ENCODE data around the gene GP2. TPM values are rescaled to one million over a fixed set of nuclear protein-coding genes. Genes with fewer than 3 reads are reported as not detected.

GP2 gene
- polyA plus RNA-seq, 2 of the 4 experiments (the other 2 are of a cell fraction): not detected

GRCh38 chr16:20320592-20320991 is 6.7 kb downstream of the GP2 start:
- no peak for DNase-seq (ENCODE audit: low read depth in 1 of 2, low spot score in 1 of 2)
- no peak for ATAC-seq
- ChIA-PET CTCF (interaction anchor here (1.4 kb wide), 1 partner anchor 65 kb away, joined by 6 read pairs; no protein-coding TSS in a partner anchor), POLR2A (no interaction called here)
- no peak for FAIRE-seq
- no peaks in the 10 kb centered on the region for H3K4me1 ChIP-seq
- peak; percentile 38 for TF ChIP-seq MAFK (IDR thresholded peaks at IDR 0.05; ENCODE audit: partially characterized antibody)
- TF ChIP-seq EHMT2 (IDR thresholded peaks at IDR 0.05; ENCODE audit: low read depth): no peak
- H3K4me3 ChIP-seq: no peak overlapping the region
- H3K27ac ChIP-seq: no peak overlapping the region
- H3K9me3 ChIP-seq: no peaks in the 10 kb centered on the region; the same call in 2 of the 3 replicates
- no peak overlapping the region for H3K4me2 ChIP-seq

- no peak for ATAC-seq
- 0% methylated on average over 2 of the region's 2 CpGs for WGBS (ENCODE audit: missing lambda C conversion rate)
These were observed 7.1 kb downstream of the GP2 start for GRCh38 chr16:20320178-20320577.

GRCh38 chr16:20319406-20319805 is 7.9 kb downstream of the GP2 start:
- no peak for FAIRE-seq
- Histone ChIP-seq H3K27ac (no peak overlapping the region), H3K9me3 (no peaks in the 10 kb centered on the region; the same call in 2 of the 3 replicates), H3K4me3 (no peak overlapping the region), H3K4me2 (no peak overlapping the region), H3K4me1 (no peaks in the 10 kb centered on the region)
- ATAC-seq: no peak
- CTCF ChIA-PET: interaction anchor here (1.4 kb wide), 1 partner anchor 66 kb away, joined by 6 read pairs; no protein-coding TSS in a partner anchor
- DNase-seq (ENCODE audit: low read depth in 1 of 2, low spot score in 1 of 2): no peak
- POLR2A ChIA-PET: no interaction called here
- WGBS (ENCODE audit: missing lambda C conversion rate): 0% methylated on average over 1 of the region's 1 CpG
- TF ChIP-seq FOSB (CRISPR knock-in tag; IDR thresholded peaks at IDR 0.05) (no peak), CBX8 (IDR thresholded peaks at IDR 0.05) (no peak), SMC3 (IDR thresholded peaks at IDR 0.05) (no peak), PHF8 (IDR thresholded peaks at IDR 0.05; ENCODE audit: borderline replicate concordance, low read depth) (no peak), PBX3 (IDR thresholded peaks at IDR 0.05) (no peak), TP53 (CRISPR knock-in tag; IDR thresholded peaks at IDR 0.05) (no peak), CHD4 (IDR thresholded peaks at IDR 0.05; ENCODE audit: borderline replicate concordance) (no peak), MAZ (IDR thresholded peaks at IDR 0.05; ENCODE audit: borderline replicate concordance, low read depth, low read length) (no peak), BHLHE40 (IDR thresholded peaks at IDR 0.05; ENCODE audit: low read depth, low read length) (no peak), ZNF302 (CRISPR knock-in tag; IDR thresholded peaks at IDR 0.05) (no peak), KDM5A (IDR thresholded peaks at IDR 0.05) (no peak), ZSCAN20 (CRISPR knock-in tag; IDR thresholded peaks at IDR 0.05) (no peak), EHMT2 (IDR thresholded peaks at IDR 0.05; ENCODE audit: low read depth) (no peak)
- TF ChIP-seq, protein P1, sequence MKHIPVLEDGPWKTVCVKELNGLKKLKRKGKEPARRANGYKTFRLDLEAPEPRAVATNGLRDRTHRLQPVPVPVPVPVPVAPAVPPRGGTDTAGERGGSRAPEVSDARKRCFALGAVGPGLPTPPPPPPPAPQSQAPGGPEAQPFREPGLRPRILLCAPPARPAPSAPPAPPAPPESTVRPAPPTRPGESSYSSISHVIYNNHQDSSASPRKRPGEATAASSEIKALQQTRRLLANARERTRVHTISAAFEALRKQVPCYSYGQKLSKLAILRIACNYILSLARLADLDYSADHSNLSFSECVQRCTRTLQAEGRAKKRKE (CRISPR knock-in tag; IDR thresholded peaks at IDR 0.05; ENCODE audit: low read depth): no peak
- TF ChIP-seq, protein P2, sequence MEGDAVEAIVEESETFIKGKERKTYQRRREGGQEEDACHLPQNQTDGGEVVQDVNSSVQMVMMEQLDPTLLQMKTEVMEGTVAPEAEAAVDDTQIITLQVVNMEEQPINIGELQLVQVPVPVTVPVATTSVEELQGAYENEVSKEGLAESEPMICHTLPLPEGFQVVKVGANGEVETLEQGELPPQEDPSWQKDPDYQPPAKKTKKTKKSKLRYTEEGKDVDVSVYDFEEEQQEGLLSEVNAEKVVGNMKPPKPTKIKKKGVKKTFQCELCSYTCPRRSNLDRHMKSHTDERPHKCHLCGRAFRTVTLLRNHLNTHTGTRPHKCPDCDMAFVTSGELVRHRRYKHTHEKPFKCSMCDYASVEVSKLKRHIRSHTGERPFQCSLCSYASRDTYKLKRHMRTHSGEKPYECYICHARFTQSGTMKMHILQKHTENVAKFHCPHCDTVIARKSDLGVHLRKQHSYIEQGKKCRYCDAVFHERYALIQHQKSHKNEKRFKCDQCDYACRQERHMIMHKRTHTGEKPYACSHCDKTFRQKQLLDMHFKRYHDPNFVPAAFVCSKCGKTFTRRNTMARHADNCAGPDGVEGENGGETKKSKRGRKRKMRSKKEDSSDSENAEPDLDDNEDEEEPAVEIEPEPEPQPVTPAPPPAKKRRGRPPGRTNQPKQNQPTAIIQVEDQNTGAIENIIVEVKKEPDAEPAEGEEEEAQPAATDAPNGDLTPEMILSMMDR (IDR thresholded peaks at IDR 0.05): no peak
- TF ChIP-seq, protein P3, sequence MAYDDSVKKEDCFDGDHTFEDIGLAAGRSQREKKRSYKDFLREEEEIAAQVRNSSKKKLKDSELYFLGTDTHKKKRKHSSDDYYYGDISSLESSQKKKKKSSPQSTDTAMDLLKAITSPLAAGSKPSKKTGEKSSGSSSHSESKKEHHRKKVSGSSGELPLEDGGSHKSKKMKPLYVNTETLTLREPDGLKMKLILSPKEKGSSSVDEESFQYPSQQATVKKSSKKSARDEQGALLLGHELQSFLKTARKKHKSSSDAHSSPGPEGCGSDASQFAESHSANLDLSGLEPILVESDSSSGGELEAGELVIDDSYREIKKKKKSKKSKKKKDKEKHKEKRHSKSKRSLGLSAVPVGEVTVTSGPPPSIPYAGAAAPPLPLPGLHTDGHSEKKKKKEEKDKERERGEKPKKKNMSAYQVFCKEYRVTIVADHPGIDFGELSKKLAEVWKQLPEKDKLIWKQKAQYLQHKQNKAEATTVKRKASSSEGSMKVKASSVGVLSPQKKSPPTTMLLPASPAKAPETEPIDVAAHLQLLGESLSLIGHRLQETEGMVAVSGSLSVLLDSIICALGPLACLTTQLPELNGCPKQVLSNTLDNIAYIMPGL (CRISPR knock-in tag; IDR thresholded peaks at IDR 0.05; ENCODE audit: borderline replicate concordance): no peak

More at GRCh38 chr16:20320178-20320577, 7.1 kb downstream of the GP2 start:
- POLR2A ChIA-PET: no interaction called here
- H3K4me3 ChIP-seq: no peak overlapping the region
- no peak overlapping the region for H3K4me2 ChIP-seq
- H3K27ac ChIP-seq: no peak overlapping the region
- TF ChIP-seq TFCP2L1 (CRISPR knock-in tag; IDR thresholded peaks at IDR 0.05) (no peak), TP53 (CRISPR knock-in tag; IDR thresholded peaks at IDR 0.05) (no peak), BHLHE40 (IDR thresholded peaks at IDR 0.05; ENCODE audit: low read depth, low read length) (no peak), ZFP36 (IDR thresholded peaks at IDR 0.05; ENCODE audit: borderline replicate concordance, partially characterized antibody) (no peak), NFE2L2 (conservative IDR thresholded peaks at IDR 0.05; ENCODE audit: low read length) (no peak), MAZ (IDR thresholded peaks at IDR 0.05; ENCODE audit: borderline replicate concordance, low read depth, low read length) (no peak), ESRRA (IDR thresholded peaks at IDR 0.05; ENCODE audit: borderline replicate concordance, low read length) (no peak), MYC (IDR thresholded peaks at IDR 0.05; ENCODE audit: borderline replicate concordance, low read length) (no peak), HOXB5 (CRISPR knock-in tag; IDR thresholded peaks at IDR 0.05) (no peak), ZC3H11A (IDR thresholded peaks at IDR 0.05) (no peak), HOXB13 (CRISPR knock-in tag; IDR thresholded peaks at IDR 0.05; ENCODE audit: low read depth) (no peak), POLR2A (IDR thresholded peaks at IDR 0.05; ENCODE audit: low read length) (no peak)
- TF ChIP-seq, protein P4, sequence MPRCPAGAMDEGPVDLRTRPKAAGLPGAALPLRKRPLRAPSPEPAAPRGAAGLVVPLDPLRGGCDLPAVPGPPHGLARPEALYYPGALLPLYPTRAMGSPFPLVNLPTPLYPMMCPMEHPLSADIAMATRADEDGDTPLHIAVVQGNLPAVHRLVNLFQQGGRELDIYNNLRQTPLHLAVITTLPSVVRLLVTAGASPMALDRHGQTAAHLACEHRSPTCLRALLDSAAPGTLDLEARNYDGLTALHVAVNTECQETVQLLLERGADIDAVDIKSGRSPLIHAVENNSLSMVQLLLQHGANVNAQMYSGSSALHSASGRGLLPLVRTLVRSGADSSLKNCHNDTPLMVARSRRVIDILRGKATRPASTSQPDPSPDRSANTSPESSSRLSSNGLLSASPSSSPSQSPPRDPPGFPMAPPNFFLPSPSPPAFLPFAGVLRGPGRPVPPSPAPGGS (IDR thresholded peaks at IDR 0.05): no peak
- TF ChIP-seq, protein P3 (CRISPR knock-in tag; IDR thresholded peaks at IDR 0.05; ENCODE audit: borderline replicate concordance): no peak
- no peaks in the 10 kb centered on the region; the same call in 2 of the 3 replicates for H3K9me3 ChIP-seq
- FAIRE-seq (no peak), DNase-seq (ENCODE audit: low read depth in 1 of 2, low spot score in 1 of 2) (no peak)
- CTCF ChIA-PET: interaction anchor here (0.5 to 1.4 kb wide), 2 partner anchors 14 to 65 kb away, joined by 3 to 6 read pairs; no protein-coding TSS in a partner anchor
- no peaks in the 10 kb centered on the region for H3K4me1 ChIP-seq

Data from A549 (cell line).